Stimulated activated CD8-positive, alpha-beta memory T cell treated with anti-CD3 and anti-CD28 coated beads, Interleukin-15, amount 100 ng/mL, for 48 hours (primary cell): ENCODE data around the gene PLXNA1.

Experiments
- DNase-seq, 2 donors: peaks; one replicate each; pipeline ENCODE4 v3.0.0-alpha.2; 2020; ENCODE audit warnings: low read depth in 2 of 2

Gene PLXNA1

DNA sequence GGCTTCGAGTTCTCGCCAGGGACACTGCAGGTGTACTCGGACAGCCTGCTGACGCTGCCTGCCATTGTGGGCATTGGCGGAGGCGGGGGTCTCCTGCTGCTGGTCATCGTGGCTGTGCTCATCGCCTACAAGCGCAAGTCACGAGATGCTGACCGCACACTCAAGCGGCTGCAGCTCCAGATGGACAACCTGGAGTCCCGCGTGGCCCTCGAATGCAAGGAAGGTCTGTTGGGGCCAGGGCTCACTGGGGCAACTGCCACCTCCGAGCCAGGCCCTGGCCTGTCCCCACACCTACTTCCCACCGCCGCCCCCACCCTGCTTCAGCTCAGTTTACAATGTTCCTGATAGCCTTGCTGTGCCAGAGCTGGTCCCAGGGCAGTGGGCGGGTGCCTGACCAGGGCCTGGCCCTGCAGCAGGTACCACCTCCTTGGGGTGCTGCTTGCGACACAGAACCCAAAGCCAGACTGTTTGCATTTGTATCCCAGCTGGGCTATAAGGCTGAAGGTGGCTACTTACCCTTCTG, 35.5 kb downstream of the PLXNA1 start:
- no peak for DNase-seq

GRCh38 chr3:127019449-127019848, 36.5 kb downstream of the PLXNA1 start:
- no peak for DNase-seq

DNA sequence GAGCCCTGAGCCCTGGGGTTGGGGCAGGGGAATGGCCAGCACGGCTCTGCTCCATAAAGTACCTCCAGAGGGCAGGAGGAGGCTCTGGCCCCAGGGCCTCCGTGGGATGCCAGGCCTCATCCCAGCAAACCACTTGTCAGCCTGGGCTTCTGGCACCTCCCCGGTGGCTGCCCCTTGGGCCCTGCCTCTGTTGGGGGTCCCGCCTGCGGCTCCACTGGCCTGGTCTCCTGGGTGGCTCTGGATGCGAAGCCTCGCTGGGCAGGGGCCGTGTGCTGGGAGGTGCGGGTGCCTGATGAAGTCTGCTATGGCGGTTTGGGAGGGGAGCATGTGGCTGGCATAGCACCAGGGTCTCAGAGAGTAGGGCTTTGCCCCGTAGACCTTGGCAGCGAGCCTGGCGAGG, 37.6 kb downstream of the PLXNA1 start:
- no peak for DNase-seq

DNA sequence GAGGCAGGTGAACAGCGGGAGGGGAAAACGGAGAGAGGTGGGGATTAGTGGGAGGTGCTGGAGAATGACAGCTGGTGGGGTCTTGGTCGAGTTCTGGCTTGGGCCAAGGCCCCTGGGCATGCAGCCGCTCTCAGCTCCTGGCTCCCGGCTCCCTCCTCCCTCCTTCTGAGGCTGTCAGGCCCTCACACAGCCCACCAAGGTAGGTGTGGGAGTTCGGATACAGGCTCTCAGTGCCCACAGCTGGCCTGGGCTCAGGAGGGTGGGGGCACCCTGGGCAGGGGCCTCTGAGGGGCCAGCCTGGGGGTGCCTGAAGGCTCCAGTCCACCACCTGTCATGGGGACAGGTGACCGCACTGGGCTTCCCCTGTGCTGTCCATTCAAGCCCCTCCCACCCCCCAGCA, 39.9 kb downstream of the PLXNA1 start:
- DNase-seq: no peak

DNA sequence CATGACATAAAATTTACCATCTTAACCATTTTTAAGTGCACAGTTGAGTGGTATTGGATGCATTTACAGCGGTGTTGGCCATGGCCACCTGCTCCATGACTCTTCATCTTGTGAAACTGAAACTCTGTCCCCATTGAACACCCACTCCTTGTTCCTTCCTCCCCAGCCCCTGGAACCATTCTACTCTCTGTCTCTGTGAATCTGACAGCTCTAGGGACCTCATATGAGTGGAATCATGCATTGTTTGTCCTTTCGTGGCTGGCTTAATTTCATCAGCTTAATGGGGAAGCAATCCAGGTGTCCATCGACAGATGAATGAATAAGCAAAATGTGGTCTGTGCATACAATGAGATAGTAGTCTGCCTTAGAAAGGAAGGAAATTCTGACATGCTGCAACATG, 42.5 kb downstream of the PLXNA1 start:
- no peak for DNase-seq

DNA sequence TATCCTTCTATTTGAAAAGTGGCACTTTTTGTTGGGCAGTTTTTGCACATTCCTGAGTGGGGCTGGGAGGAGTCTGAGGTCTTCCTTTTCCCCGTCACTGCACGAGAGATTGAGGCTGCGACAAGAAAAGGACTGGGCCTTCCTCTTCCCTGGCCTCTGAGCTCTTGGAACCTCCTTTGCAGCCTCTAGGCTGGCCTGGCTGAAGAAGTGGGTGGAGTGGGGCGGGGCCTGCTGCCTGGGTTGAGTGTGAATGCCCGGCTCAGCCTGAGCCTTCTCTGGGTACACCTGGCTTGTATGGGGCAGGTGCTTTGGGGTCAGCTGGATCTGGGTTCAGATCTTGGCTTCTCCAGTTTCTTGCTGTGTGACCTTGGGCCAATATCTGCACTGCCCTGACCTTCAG, 43.1 kb downstream of the PLXNA1 start:
- DNase-seq: no peak

DNA sequence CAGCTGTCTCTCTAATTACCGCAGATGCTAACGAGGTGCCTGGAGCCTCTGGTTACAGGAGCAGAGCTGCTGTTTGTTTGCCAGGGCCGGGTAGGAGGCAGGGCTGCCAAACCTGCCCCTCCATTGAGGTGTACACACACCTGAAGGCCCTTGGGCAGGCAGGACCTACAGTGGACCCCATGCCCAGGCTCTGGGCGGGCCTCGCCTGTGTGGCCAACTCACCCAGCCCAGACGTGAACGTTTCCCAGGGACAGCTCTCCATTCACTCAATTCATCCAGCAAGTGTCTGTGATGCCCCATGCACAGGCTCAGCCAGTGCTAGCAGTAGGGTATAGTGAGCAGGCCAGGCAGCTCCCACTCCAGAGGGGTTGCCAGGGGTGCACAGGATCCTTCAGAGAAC, 43.7 kb downstream of the PLXNA1 start:
- no peak for DNase-seq

GRCh38 chr3:127027061-127027735, 44.3 kb downstream of the PLXNA1 start:
- DNase-seq: no peak

- DNase-seq: no peak
Observed at GRCh38 chr3:127027811-127028548, 45.1 kb downstream of the PLXNA1 start.

DNA sequence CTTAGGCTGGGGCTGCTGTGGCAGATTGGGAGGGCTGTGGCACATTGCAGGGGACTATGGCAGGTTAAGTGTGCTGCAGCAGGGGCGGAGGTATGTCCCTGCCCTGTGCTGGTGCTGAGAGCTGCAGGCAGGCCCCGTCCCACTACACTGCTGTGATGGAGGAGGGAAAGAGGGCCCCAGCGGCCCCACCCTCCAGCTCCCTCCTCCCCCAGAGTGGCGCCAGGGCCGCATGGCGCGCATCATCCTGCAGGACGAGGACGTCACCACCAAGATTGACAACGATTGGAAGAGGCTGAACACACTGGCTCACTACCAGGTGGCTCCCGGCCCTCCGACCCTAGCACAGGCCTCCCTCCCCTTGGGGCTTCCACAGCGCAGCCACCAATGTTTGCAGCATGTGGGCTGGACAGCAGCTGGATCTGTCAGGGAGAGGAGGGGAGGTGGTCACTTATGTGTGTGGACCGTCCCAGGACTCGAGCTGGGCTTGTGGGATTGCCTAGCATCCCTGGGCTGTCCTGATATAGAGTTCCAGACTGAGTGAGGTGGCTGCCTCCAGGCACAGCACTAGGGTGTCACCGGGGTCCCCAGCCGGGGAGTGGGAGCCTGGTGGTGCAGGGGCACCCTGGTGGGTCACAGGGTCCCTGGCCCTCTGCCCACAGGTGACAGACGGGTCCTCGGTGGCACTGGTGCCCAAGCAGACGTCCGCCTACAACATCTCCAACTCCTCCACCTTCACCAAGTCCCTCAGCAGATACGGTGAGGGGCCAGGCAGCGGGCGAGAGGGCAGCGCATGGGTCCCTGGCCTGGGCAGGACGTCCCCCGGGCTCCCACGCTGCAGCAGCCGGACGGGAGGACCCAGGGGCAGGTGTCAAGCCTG, 46.1 kb downstream of the PLXNA1 start:
- DNase-seq: no peak

- no peak for DNase-seq
Observed at GRCh38 chr3:127029658-127030507, 47.0 kb downstream of the PLXNA1 start.

DNA sequence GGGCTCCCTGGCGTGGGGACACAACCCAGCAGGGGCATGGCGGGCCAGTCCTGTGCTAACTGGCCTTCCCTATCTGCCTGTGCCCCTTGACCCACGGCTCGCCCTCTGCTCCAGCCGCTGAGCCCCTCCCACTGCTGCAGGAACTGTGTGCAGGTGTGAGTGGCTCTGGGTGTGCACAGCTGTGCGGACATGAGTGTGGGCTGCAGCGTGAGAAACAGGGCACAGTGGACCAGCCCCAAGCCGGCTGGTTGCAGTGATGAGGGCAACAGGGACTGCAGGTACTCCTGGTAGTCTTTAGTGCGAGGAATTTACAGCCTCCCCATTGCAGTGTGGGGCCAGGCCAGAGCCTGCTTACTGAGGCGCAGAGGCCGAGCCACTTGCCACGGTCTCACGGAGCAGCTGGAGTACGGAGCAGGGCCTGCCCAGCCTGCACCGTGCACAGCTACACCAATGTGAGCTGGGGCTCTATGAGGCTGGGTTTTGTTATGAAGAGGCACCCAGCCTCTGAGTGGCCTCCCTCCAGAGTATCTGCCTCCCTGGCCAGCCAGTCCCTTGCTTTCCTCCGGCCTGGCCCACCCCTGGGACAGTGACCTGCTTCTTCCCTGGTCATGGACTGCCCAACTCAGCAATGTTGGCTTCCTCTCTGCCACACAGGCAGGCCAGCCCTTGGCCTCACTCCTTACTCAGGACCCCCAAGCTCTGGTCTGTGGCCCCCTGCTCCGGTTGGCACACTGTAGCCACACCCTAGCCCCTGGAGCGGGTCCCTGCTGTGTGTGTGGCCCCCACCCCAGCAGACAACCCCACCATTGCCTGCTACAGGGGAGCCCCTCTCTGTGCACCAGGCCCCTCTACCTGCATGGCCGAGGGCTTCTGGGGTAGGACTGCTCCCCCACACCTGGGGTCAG, 47.8 kb downstream of the PLXNA1 start:
- DNase-seq: no peak

- DNase-seq: no peak
Observed at GRCh38 chr3:127031413-127031810, 48.5 kb downstream of the PLXNA1 start.

GRCh38 chr3:127031845-127032244, 48.9 kb downstream of the PLXNA1 start:
- no peak for DNase-seq

- DNase-seq: no peak
Observed at GRCh38 chr3:127032296-127032990, 49.5 kb downstream of the PLXNA1 start.
